Liver (tissue), 9 donors: ENCODE results near the gene ITPA. TPM values are rescaled to one million over a fixed set of nuclear protein-coding genes. Genes with fewer than 3 reads are reported as not detected.

Experiments
- DNase-seq: peaks from one replicate; pipeline ENCODE4 v3.0.0-alpha.2; 2017; ENCODE audit warnings: low spot score
- H3K27ac ChIP-seq, 2 donors: one replicate each; pipeline ENCODE4 v1.7.0; 2013; ENCODE audit warnings: inconsistent platforms in 2 of 2, low read length in 2 of 2, control low read depth in 1 of 2, low read depth in 1 of 2, mild to moderate bottlenecking in 1 of 2
- H3K27me3 ChIP-seq, 4 donors: one replicate each; pipeline versions ENCODE4 v1.6.1 to v1.7.0; 2013; ENCODE audit warnings: low read length in 3 of 4, inconsistent platforms in 1 of 4, mild to moderate bottlenecking in 1 of 4, moderate library complexity in 1 of 4; ENCODE audit not compliant: control insufficient read depth in 4 of 4, insufficient read depth in 4 of 4
- H3K36me3 ChIP-seq, 4 donors: one replicate each; pipeline versions ENCODE4 v1.6.1 to v1.7.0; 2013; ENCODE audit warnings: low read length in 3 of 4, mild to moderate bottlenecking in 3 of 4, low read depth in 1 of 4, moderate library complexity in 1 of 4; ENCODE audit not compliant: control insufficient read depth in 4 of 4, insufficient read depth in 3 of 4
- H3K4me1 ChIP-seq, 4 donors: one replicate each; pipeline versions ENCODE4 v1.6.1 to v1.7.0; 2013; ENCODE audit warnings: low read length in 3 of 4, mild to moderate bottlenecking in 3 of 4, moderate library complexity in 1 of 4; ENCODE audit not compliant: control insufficient read depth in 4 of 4, insufficient read depth in 4 of 4
- H3K4me3 ChIP-seq, 3 donors: one replicate each; pipeline versions ENCODE4 v1.6.1 to v1.7.0; 2013; ENCODE audit warnings: low read length in 3 of 3, control low read depth in 1 of 3, low read depth in 1 of 3, mild to moderate bottlenecking in 1 of 3
- H3K9ac ChIP-seq, 2 donors: one replicate each; pipeline ENCODE4 v1.7.0; 2013; ENCODE audit warnings: low read length in 2 of 2, mild to moderate bottlenecking in 2 of 2, moderate library complexity in 2 of 2, control low read depth in 1 of 2, low read depth in 1 of 2
- H3K9me3 ChIP-seq, 4 donors: one replicate each; pipeline versions ENCODE4 v1.6.1 to v1.7.0; 2013; ENCODE audit warnings: low read length in 3 of 4; ENCODE audit not compliant: control insufficient read depth in 4 of 4
- EGR1 ChIP-seq, 2 donors: IDR thresholded peaks; 2 replicates each; pipeline ENCODE4 v1.6.1; 2016 to 2018; ENCODE audit warnings: antibody characterized with exemption in 2 of 2, low read depth in 2 of 2
- FOXA1 ChIP-seq: IDR thresholded peaks from 2 replicates; pipeline ENCODE4 v1.6.1; 2016; ENCODE audit warnings: antibody characterized with exemption
- FOXA2 ChIP-seq: IDR thresholded peaks from 2 replicates; pipeline ENCODE4 v1.6.1; 2016; ENCODE audit warnings: antibody characterized with exemption
- GABPA ChIP-seq, 2 donors: IDR thresholded peaks in 1 of 2; conservative IDR thresholded peaks in 1 of 2; 2 replicates each; pipeline ENCODE4 v1.6.1; 2016; ENCODE audit warnings: antibody characterized with exemption in 2 of 2, mild to moderate bottlenecking in 1 of 2, moderate library complexity in 1 of 2
- HNF4A ChIP-seq, 2 donors: conservative IDR thresholded peaks; 2 replicates each; pipeline ENCODE4 v1.6.1; 2016; ENCODE audit warnings: antibody characterized with exemption in 2 of 2, mild to moderate bottlenecking in 2 of 2
- HNF4G ChIP-seq: IDR thresholded peaks from 2 replicates; pipeline ENCODE4 v1.6.1; 2016; ENCODE audit warnings: antibody characterized with exemption
- JUND ChIP-seq, 2 donors: IDR thresholded peaks; 2 replicates each; pipeline ENCODE4 v1.6.1; 2016; ENCODE audit warnings: antibody characterized with exemption in 2 of 2
- NR2F2 ChIP-seq: IDR thresholded peaks from 2 replicates; pipeline ENCODE4 v1.6.1; 2016; ENCODE audit warnings: antibody characterized with exemption
- RAD21 ChIP-seq, 2 donors: IDR thresholded peaks; 2 replicates each; pipeline ENCODE4 v1.6.1; 2016; ENCODE audit warnings: antibody characterized with exemption in 2 of 2, mild to moderate bottlenecking in 2 of 2
- YY1 ChIP-seq: IDR thresholded peaks from 2 replicates; pipeline ENCODE4 v1.6.1; 2016; ENCODE audit warnings: antibody characterized with exemption, mild to moderate bottlenecking
- WGBS: extraction: QIAGEN DNeasy Blood & Tissue Kit; methylation state at CpG from one replicate; pipeline ENCODE4 v1.1.7; 2013; 5-methylcytosine and 5-hydroxymethylcytosine counted together
- polyA plus RNA-seq, 2 donors: library from polyadenylated mRNA; stranded (reverse) in 1 of 2; unstranded in 1 of 2; fragments of 200-250 nt in 1 of 2; fragments of >200 nt in 1 of 2; fragmentation: Nextera tagmentation in 1 of 2; extraction: Ambion mirVana in 1 of 2; gene quantifications; one replicate each; pipeline versions ENCODE4 v1.2.1 to v1.2.3, GENCODE V29; 2013 to 2015
- total RNA-seq, 2 donors: library from RNA; depleted of rRNA; stranded (reverse); fragments of >200 nt; gene quantifications; one replicate each; pipeline ENCODE4 v1.2.3, GENCODE V29; 2014
- TF ChIP-seq, protein P1 (sequence below): IDR thresholded peaks from 2 replicates; pipeline ENCODE4 v1.6.1; 2016; ENCODE audit warnings: antibody characterized with exemption
- TF ChIP-seq, protein P2 (sequence below): IDR thresholded peaks from 2 replicates; pipeline ENCODE4 v1.6.1; 2016; ENCODE audit warnings: antibody characterized with exemption, mild to moderate bottlenecking
- TF ChIP-seq, protein P3 (sequence below): IDR thresholded peaks from 2 replicates; pipeline ENCODE4 v1.6.1; 2016; ENCODE audit warnings: antibody characterized with exemption
- TF ChIP-seq, protein P4 (sequence below): IDR thresholded peaks from 2 replicates; pipeline ENCODE4 v1.6.1; 2016; ENCODE audit warnings: antibody characterized with exemption
- TF ChIP-seq, protein P5 (sequence below): fragments of 150-350 bp; IDR thresholded peaks from 2 replicates; pipeline ENCODE4 v1.5.1; 2017; ENCODE audit warnings: improper control_type of control experiment, low read depth, low read length; ENCODE audit not compliant: missing input control
- donor health status: healthy.
- donor health status: healthy.
- donor health status: healthy.
- donor health status: healthy.
- donor health status: healthy.

Gene ITPA
- total and polyA plus RNA-seq, 4 donors = 14.4 to 39.8 (median 19.7) TPM

DNA sequence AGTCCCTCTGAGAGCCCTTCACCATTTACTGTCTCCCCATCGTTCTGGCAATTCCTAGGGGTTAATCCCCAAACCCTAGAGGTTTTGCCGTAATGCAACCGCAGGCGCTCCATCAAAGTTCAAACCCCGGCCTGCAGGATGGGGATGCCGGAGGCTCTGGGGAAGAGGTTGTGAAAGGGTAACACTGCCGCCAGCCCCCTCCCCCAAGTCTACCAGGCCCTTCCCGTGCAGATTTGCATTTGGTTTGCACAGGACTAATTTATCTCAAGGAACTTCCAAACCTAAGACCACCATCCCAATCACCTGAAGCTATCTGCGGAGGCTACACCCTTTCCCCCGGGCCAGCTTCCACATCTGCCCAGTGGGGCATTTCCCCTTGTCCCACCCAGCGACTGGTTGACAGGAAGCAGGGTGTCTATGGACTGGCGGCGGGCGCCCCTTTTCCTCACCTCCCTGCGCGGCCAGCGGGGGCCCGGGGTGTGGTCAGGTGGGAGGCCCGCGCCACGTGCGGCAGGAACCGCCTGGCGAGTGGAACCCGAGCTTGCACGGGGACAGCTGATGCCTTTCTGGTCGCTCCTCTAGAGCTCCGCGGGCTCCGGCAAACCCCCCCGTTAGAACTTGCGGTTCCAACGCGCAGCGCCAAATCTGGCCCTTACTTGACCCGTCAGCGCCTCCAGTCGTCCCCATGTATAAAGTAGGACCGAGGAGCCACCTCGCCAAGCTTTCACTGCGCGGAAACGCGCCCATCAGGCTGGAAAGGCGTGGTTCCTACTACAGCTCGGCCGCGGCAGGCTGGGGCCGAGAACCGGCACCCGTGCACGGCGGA lies 39.1 kb downstream of the ITPA start:
- H3K4me1 ChIP-seq = peaks cover 0 to 7% (median 3%) of the 10 kb centered on the region in 4 donors
- H3K27me3 ChIP-seq = peaks cover 0 to 2% (median 0%) of the 10 kb centered on the region in 4 donors
- no peak for DNase-seq
- peak overlapping the region in 1 of 3 donors; percentile 21 for H3K4me3 ChIP-seq
- H3K27ac ChIP-seq = no peak overlapping the region
- H3K9ac ChIP-seq = no peak overlapping the region
- H3K9me3 ChIP-seq = no peaks in the 10 kb centered on the region
- TF ChIP-seq FOXA1 (no peak), GABPA (IDR thresholded peaks at IDR 0.05 in 1 of 2, conservative IDR thresholded peaks at IDR 0.05 in 1 of 2) (no peak), HNF4G (no peak), FOXA2 (no peak), HNF4A (conservative IDR thresholded peaks at IDR 0.05) (no peak)
- TF ChIP-seq, protein P1, sequence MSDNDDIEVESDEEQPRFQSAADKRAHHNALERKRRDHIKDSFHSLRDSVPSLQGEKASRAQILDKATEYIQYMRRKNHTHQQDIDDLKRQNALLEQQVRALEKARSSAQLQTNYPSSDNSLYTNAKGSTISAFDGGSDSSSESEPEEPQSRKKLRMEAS = no peak
- TF ChIP-seq, protein P2, sequence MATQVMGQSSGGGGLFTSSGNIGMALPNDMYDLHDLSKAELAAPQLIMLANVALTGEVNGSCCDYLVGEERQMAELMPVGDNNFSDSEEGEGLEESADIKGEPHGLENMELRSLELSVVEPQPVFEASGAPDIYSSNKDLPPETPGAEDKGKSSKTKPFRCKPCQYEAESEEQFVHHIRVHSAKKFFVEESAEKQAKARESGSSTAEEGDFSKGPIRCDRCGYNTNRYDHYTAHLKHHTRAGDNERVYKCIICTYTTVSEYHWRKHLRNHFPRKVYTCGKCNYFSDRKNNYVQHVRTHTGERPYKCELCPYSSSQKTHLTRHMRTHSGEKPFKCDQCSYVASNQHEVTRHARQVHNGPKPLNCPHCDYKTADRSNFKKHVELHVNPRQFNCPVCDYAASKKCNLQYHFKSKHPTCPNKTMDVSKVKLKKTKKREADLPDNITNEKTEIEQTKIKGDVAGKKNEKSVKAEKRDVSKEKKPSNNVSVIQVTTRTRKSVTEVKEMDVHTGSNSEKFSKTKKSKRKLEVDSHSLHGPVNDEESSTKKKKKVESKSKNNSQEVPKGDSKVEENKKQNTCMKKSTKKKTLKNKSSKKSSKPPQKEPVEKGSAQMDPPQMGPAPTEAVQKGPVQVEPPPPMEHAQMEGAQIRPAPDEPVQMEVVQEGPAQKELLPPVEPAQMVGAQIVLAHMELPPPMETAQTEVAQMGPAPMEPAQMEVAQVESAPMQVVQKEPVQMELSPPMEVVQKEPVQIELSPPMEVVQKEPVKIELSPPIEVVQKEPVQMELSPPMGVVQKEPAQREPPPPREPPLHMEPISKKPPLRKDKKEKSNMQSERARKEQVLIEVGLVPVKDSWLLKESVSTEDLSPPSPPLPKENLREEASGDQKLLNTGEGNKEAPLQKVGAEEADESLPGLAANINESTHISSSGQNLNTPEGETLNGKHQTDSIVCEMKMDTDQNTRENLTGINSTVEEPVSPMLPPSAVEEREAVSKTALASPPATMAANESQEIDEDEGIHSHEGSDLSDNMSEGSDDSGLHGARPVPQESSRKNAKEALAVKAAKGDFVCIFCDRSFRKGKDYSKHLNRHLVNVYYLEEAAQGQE = no peak
- TF ChIP-seq, protein P3, sequence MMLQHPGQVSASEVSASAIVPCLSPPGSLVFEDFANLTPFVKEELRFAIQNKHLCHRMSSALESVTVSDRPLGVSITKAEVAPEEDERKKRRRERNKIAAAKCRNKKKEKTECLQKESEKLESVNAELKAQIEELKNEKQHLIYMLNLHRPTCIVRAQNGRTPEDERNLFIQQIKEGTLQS = no peak
- TF ChIP-seq, protein P4, sequence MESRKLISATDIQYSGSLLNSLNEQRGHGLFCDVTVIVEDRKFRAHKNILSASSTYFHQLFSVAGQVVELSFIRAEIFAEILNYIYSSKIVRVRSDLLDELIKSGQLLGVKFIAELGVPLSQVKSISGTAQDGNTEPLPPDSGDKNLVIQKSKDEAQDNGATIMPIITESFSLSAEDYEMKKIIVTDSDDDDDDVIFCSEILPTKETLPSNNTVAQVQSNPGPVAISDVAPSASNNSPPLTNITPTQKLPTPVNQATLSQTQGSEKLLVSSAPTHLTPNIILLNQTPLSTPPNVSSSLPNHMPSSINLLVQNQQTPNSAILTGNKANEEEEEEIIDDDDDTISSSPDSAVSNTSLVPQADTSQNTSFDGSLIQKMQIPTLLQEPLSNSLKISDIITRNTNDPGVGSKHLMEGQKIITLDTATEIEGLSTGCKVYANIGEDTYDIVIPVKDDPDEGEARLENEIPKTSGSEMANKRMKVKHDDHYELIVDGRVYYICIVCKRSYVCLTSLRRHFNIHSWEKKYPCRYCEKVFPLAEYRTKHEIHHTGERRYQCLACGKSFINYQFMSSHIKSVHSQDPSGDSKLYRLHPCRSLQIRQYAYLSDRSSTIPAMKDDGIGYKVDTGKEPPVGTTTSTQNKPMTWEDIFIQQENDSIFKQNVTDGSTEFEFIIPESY = no peak
- peaks cover 3 to 8% (median 7%) of the 10 kb centered on the region in 4 donors for H3K36me3 ChIP-seq
- WGBS = 9% methylated on average over 53 of the region's 53 CpGs

DNA sequence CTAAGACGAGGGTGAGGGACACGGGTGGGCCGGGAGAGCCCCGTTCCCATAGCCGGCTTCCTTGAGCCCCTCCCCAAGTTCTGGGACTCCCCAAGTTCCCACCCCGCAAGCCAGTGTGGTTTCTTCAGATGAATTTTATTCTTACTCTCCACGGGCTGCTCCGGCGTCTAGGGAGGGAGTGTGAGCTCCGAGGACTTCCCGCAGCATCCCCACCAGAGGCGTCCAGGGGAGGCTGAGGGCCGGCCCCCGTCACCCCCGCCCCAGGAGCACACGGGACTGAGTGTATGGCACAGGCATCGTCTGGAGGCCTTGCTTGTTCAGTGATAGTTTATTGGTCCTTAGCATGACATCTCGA lies 39.7 kb downstream of the ITPA start:
- TF ChIP-seq YY1 = no peak
- TF ChIP-seq FOXA1 = no peak
- TF ChIP-seq EGR1 (IDR thresholded peaks at IDR 0.05; ENCODE audit: low read depth in 2 of 2) = no peak
- TF ChIP-seq, protein P5, sequence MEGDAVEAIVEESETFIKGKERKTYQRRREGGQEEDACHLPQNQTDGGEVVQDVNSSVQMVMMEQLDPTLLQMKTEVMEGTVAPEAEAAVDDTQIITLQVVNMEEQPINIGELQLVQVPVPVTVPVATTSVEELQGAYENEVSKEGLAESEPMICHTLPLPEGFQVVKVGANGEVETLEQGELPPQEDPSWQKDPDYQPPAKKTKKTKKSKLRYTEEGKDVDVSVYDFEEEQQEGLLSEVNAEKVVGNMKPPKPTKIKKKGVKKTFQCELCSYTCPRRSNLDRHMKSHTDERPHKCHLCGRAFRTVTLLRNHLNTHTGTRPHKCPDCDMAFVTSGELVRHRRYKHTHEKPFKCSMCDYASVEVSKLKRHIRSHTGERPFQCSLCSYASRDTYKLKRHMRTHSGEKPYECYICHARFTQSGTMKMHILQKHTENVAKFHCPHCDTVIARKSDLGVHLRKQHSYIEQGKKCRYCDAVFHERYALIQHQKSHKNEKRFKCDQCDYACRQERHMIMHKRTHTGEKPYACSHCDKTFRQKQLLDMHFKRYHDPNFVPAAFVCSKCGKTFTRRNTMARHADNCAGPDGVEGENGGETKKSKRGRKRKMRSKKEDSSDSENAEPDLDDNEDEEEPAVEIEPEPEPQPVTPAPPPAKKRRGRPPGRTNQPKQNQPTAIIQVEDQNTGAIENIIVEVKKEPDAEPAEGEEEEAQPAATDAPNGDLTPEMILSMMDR = no peak
- TF ChIP-seq HNF4A (conservative IDR thresholded peaks at IDR 0.05) = no peak
- TF ChIP-seq RAD21 (IDR thresholded peaks at IDR 0.05) = no peak
- TF ChIP-seq NR2F2 = no peak
- no peak for TF ChIP-seq JUND (IDR thresholded peaks at IDR 0.05)
- Histone ChIP-seq H3K4me1 (peaks cover 0 to 7% (median 3%) of the 10 kb centered on the region in 4 donors), H3K4me3 (peak overlapping the region in 1 of 3 donors; percentile 21), H3K27me3 (peaks cover 0 to 2% (median 0%) of the 10 kb centered on the region in 4 donors), H3K9ac (no peak overlapping the region), H3K36me3 (peaks cover 3 to 10% (median 7%) of the 10 kb centered on the region in 4 donors), H3K27ac (no peak overlapping the region), H3K9me3 (no peaks in the 10 kb centered on the region)
- DNase-seq = no peak
- 21% methylated on average over 18 of the region's 18 CpGs for WGBS
